Renal cortical epithelial cell (primary cell): ENCODE data around the gene TMEM181. TPM values are rescaled to one million over a fixed set of nuclear protein-coding genes. Genes with fewer than 3 reads are reported as not detected.
"Not testable (repeated sequence)": the region's sequence is repeated elsewhere in the genome, so short reads cannot be mapped to it uniquely, and the experiment has no call there.

Experiments
- DNase-seq: peaks from one replicate; pipeline ENCODE4 v3.0.0-alpha.2; 2011; ENCODE audit warnings: low read depth
- total RNA-seq: library from RNA; depleted of rRNA; stranded (reverse); fragments of >200 nt; gene quantifications from 2 replicates; pipeline ENCODE4 v1.2.3, GENCODE V29; 2014

TMEM181 gene
- 25.0 and 40.2 TPM in 2 replicates for total RNA-seq

DNA sequence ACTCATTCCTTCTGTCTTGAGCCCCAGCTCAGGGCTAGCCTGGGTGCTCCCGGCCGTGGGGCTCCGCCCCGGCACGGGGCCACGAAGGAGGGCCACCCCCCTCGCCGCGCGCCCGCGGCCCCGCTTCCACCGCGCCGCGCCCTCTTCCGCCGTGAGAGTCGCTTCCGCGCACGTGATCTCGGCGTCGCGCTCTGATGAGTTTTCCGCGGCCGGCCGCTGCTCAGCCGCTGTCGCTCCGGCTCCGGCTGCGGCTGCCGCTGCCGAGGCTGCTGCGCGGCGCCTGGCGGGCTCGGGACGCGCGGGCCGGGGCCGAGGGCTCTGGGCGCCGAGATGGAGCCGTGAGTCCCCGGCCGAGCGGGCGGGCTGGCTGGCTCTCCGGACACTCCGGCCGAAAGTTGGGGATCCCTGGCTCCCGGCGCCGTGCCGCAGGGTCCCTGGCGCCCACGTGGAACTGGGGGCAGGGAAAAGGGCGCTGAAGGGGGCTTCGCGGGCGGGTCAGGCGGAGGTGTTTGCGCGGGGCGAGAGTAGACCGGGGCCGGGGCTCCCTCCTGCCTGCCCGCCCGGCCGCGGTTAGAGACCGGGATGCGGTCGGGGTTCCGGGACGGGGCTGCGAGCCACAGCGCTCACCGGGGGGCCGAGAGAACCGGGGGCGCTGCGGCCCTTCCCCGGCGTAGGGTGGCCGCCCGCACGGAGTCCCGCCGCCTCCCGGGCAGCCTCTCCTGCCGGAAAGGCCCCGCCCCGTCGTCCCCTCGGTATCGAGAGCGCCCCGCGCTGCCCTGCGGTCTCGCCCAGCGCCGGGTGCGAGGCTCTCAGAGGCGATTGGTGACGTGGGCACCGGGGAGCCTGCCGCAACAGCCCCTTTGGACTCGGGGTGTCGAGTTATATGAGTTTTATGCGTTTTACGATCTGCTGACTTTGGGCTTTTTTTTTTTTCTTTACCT is at the start of gene TMEM181:
Gene TMEM181 (plus strand): TSS at position 197 of the 941 bp plus-strand sequence. CDS start 134 bp downstream, at position 331.
- DNase-seq: peak; percentile 31

DNA sequence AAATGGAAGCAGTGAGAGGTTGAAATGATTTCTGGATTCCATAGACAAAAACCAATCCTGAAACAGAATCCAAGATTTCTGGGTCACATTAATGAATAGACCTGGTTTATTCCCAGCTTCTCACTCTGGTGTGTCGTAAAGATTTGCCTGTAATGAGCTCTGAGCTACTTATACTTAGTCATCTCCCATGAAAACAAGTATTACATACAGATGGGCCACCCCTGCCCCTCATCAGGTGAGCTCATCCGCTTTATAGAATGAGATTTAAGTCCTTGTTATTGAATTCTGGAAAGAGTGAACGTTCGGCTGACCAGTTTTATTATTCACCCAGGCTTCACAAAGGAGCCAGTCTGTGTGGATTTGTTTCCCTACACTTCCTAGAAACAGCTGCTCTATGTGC is 47.1 kb upstream of the TMEM181 start:
- DNase-seq: peak; percentile 24

GRCh38 chr6:158514176-158514575 is 45.7 kb upstream of the TMEM181 start:
- no peak for DNase-seq

GRCh38 chr6:158514991-158515390 is 44.9 kb upstream of the TMEM181 start:
- no peak for DNase-seq

DNA sequence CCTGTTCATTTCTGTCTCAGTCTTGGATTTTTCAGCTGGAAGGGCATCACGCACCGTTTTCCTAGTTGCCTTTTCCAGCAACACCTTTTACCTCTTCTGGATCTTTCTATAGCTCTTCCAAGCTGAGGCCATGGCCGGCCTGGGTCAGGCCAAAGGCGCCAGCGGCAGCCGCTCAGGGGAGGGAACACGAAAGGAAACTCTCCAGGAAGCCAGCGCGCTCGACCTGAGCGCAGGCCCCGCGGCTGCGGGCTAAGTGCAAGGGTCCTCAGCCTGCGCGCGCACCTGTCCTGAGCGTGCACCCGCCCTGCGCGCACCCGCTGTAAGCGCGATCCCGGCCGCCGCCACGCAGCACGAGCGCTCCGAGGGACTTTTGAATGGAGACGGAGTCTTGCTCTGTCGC is 43.8 kb upstream of the TMEM181 start:
- no peak for DNase-seq

DNA sequence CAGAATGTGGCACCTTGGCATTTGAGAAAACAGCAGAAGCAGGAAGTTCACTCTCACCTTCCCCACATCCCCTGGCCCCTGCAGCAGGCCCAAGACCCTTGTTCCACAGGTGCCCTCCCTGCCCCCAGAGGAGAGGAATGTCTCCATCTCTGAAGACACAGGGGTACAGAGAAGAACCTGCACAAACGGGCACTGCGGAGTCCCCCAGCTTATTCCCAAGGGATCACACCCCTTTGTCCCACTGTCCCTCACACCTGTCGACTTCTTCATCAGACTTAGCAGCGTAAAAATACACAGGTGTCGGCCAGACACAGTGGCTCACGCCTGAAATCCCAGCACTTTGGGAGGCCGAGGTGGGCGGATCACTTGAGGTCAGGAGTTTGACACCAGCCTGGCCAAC is 42.9 kb upstream of the TMEM181 start:
- DNase-seq: no peak

- no peak for DNase-seq
Measured at GRCh38 chr6:158517581-158517980, 42.3 kb upstream of the TMEM181 start.

- peak; percentile 79 for DNase-seq
Measured at GRCh38 chr6:158518191-158519127, 41.4 kb upstream of the TMEM181 start.

GRCh38 chr6:158519300-158519699 is 40.6 kb upstream of the TMEM181 start:
- DNase-seq: no peak

DNA sequence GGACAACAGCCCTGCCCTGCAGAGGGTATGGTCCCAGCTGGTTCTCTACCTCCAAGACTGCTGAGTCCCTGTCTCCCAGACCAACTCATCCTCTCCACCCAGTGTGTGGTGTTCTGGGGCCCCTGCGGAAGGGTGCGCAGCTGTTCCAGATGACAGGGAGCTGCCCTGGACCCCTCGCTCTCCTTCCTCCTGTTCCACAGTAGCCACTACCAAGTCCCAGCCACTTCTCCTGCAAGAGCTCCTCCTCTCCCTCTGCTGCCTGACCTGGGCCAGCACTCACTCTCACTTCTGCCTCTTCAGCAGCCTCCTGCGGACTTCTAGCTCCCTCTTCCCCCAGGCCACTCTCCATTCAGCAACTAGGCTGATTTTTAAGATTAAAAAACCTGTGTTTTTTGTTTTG is 40.1 kb upstream of the TMEM181 start:
- DNase-seq: no peak

GRCh38 chr6:158520975-158521374 is 38.9 kb upstream of the TMEM181 start:
- DNase-seq: not testable (repeated sequence)

DNA sequence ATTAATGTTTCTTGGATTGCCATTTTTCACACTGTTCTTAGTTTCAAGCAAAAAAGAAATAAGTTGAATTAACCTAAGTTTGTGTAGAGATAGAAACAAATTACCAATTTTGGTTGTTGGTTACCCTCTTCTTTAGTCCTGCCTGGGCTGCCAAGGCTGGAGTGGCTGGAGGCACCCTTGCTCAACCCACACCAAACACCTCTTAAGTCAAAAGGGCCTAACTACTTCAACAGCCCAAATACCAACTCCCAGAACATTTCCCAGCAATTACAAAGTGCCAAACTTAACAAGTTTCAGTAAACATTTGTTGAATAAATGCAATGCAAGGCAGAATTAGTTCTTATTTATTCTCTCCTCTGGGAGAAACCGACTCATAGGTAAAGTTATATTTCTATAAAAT is 38.1 kb upstream of the TMEM181 start:
- no peak for DNase-seq

DNA sequence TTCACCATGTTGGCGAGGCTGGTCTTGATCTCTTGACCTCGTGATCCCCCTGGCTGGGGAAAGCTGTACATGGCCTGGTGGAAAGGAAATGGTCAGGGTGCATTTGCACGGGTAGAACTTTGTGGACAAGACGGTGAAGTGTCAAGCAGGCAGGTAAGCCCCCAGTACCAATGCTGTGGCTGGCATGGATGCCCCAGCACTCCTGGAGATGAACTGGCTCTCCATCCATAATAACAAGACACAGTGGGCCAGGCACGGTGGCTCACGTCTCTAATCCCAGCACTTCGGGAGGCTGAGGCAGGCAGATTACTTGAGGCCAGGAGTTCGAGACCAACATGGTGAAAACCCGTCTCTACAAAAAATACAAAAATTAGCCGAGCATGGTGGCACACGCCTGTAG is 37.3 kb upstream of the TMEM181 start:
- no peak for DNase-seq

DNA sequence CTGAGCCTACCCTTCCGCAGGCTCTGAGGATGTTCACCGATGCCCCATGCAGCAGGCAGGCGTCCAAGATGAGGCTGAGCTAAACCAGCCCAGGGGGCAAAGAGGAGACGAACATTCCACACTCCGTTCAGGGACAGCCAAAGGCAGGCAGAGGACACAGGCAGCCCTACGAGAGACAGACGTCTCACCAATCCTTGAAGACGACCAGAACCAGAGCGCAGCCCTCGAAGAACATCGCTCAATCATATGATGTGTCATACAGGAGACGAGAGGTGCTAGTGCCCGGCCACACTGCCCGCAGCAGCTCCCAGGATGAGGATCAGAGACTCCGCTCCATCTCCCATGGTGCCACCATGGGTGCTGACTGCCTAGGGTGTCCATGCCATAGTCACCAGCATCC is 35.6 kb upstream of the TMEM181 start:
- DNase-seq: no peak

- not testable (repeated sequence) for DNase-seq
Measured at GRCh38 chr6:158527858-158528257, 32.0 kb upstream of the TMEM181 start.

DNA sequence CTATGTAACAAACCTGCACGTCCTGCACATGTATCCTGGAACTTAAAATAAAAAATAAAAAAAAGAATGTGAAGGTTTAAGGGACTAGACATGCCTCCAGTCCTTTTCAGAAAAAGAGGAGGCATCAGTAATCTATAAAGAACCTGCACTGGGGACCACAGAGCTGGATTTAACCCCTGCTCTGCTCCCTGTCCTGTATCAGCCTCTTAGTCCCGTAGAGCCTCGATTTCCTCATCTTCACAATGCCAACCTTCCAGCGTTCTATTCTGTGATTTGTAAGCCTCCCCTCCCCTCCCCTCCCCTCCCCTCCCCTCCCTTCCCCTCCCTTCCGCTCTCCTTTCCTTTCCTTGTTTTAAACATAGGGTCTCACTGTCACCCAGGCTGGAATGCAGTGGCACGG is 31.1 kb upstream of the TMEM181 start:
- no peak for DNase-seq

DNA sequence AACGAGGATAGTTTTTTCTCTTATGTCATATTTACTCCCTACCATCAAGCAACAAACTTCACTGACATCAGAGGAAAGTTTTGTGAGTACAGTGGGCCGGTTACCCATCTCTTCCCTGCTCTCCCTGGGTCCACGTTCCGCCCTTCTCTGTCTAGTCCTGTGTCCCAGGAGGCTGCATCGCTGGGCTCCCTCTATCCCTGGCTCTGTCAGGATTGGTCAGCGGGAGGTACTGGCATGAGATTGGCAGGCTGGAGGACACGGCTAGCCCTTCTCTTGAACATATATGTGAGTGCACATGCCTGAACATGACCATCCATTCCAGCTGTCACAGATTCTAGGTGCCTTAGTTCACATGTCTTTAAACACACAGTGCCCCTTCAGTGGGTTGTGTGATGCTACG is 30.3 kb upstream of the TMEM181 start:
- DNase-seq: no peak

GRCh38 chr6:158531566-158531965 is 28.3 kb upstream of the TMEM181 start:
- no peak for DNase-seq

DNA sequence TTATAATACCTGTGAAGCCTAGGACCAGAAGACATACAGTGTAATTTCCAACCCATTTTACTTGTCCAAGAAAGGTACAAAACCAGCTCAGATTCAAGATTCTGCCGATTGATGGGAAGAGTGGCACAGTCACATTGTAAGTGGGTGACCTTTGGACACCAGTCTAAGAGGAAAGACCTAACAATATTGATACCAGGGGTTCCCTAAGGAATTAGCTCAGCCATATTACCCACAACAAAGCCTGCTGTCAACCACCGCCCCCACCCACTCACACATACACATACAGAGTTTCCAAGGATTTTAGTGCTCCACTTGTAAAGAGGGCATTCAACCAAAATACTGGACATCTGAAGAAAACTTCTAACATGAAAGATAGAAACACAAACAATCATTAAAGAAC is 27.9 kb upstream of the TMEM181 start:
- DNase-seq: no peak

GRCh38 chr6:158536084-158536890 is 23.6 kb upstream of the TMEM181 start:
- peak; percentile 63 for DNase-seq
